Germinal center (tissue), 1 donor: ENCODE data around the gene EPHA7.

Experiments
- DNase-seq: peaks from one replicate; pipeline ENCODE4 v3.0.0; 2012; ENCODE audit warnings: mixed read lengths, low spot score

EPHA7 gene

GRCh38 chr6:93419304-93420162 is at the start of gene EPHA7:
EPHA7 (minus strand) TSS chr6:93419559; CDS start chr6:93419341, 218 bp downstream.
- peak; percentile 73 for DNase-seq

GRCh38 chr6:93468291-93468690 is 48.9 kb upstream of the EPHA7 start:
- DNase-seq: no peak

GRCh38 chr6:93454533-93454932 is 35.2 kb upstream of the EPHA7 start:
- DNase-seq: no peak

- no peak for DNase-seq
Observed at GRCh38 chr6:93453956-93454355, 34.6 kb upstream of the EPHA7 start.

- DNase-seq: no peak
Observed at GRCh38 chr6:93447874-93448273, 28.5 kb upstream of the EPHA7 start.

GRCh38 chr6:93437491-93437890 is 18.1 kb upstream of the EPHA7 start:
- DNase-seq: no peak

GRCh38 chr6:93433592-93433991 is 14.2 kb upstream of the EPHA7 start:
- DNase-seq: no peak

- no peak for DNase-seq
Observed at GRCh38 chr6:93424303-93425064, 5.1 kb upstream of the EPHA7 start.

GRCh38 chr6:93423542-93423941 is 4.2 kb upstream of the EPHA7 start:
- no peak for DNase-seq

- no peak for DNase-seq
Observed at GRCh38 chr6:93420163-93420795, 920 bp upstream of the EPHA7 start.

GRCh38 chr6:93418408-93419303 is 703 bp downstream of the EPHA7 start:
- no peak for DNase-seq

GRCh38 chr6:93418033-93418407 is 1.3 kb downstream of the EPHA7 start:
- no peak for DNase-seq

- no peak for DNase-seq
Observed at GRCh38 chr6:93417421-93418013, 1.8 kb downstream of the EPHA7 start.

GRCh38 chr6:93416571-93417420 is 2.6 kb downstream of the EPHA7 start:
- DNase-seq: no peak

- no peak for DNase-seq
Observed at GRCh38 chr6:93413190-93413589, 6.2 kb downstream of the EPHA7 start.

- no peak for DNase-seq
Observed at GRCh38 chr6:93412452-93412851, 6.9 kb downstream of the EPHA7 start.

- no peak for DNase-seq
Observed at GRCh38 chr6:93407186-93407585, 12.2 kb downstream of the EPHA7 start.

- DNase-seq: no peak
Observed at GRCh38 chr6:93403390-93403789, 16.0 kb downstream of the EPHA7 start.

- DNase-seq: no peak
Observed at GRCh38 chr6:93398723-93399122, 20.6 kb downstream of the EPHA7 start.

GRCh38 chr6:93394471-93394870 is 24.9 kb downstream of the EPHA7 start:
- no peak for DNase-seq
